K562 (cell line): ENCODE data around the gene GLRA2. TPM values are rescaled to one million over a fixed set of nuclear protein-coding genes. Genes with fewer than 3 reads are reported as not detected.

ENCODE experiments used
- ATAC-seq: fragments of 200-7000 bp; cut with Tn5 transposase; 3 replicates; pipeline ENCODE4 v1.9.1; 2020; ENCODE audit warnings: moderate library complexity
- BruUV-seq: library from RNA; stranded (reverse); fragments of 400-500 nt; replicated peaks from 2 replicates; lab custom pipeline; 2021; lab: Mats Ljungman, UMichigan
- CTCF ChIA-PET: fragments of 300-600 bp; formaldehyde crosslinking; extraction: SDS; loops from one replicate; lab custom pipeline; 2021; ENCODE audit warnings: low intra/inter-chr PET ratio; lab: Yijun Ruan, JAX
- POLR2A ChIA-PET: fragments of 300-600, 350-650 bp; sonication (Branson Sonifier 250); formaldehyde crosslinking; extraction: SDS; loops from one replicate; lab custom pipeline; 2021; ENCODE audit warnings: antibody characterized with exemption, inconsistent platforms; lab: Yijun Ruan, JAX
- DNase-seq, 4 experiments: peaks; one replicate each; pipeline versions ENCODE4 v3.0.0 to v3.0.0-alpha.2; 2011 to 2018; ENCODE audit warnings: low spot score in 3 of 4, mixed read lengths in 3 of 4; ENCODE audit errors: extremely low read depth in 1 of 4
- FAIRE-seq: peaks from 2 replicates; lab custom pipeline; 2011; peaks lifted over from hg19 to GRCh38; lab: Jason Lieb, UNC
- H2AFZ ChIP-seq: 2 replicates; pipeline ENCODE4 v1.6.0; 2011; ENCODE audit warnings: low read depth, low read length, control low read depth, inconsistent platforms
- H3K27ac ChIP-seq: fragments of 200-600 bp; 3 replicates; pipeline ENCODE4 v1.8.0; 2011; ENCODE audit warnings: low read depth, mild to moderate bottlenecking, control low read depth, inconsistent platforms, low read length, moderate library complexity, mixed read lengths; ENCODE audit errors: extremely low read depth
- H3K27me3 ChIP-seq, 2 experiments: fragments of 300-600 bp in 1 of 2; 2 replicates in 1 of 2; 3 replicates in 1 of 2; pipeline versions ENCODE4 v1.6.0 to v1.8.0; 2011; ENCODE audit warnings: inconsistent platforms in 2 of 2, low read length in 2 of 2, mild to moderate bottlenecking in 1 of 2, mixed read lengths in 1 of 2, moderate library complexity in 1 of 2; ENCODE audit not compliant: control insufficient read depth in 2 of 2, insufficient read depth in 2 of 2
- H3K36me3 ChIP-seq: fragments of 300-600 bp; 3 replicates; pipeline ENCODE4 v1.8.0; 2011; ENCODE audit warnings: mild to moderate bottlenecking, low read length, inconsistent platforms; ENCODE audit not compliant: control insufficient read depth, insufficient read depth
- H3K4me1 ChIP-seq, 2 experiments: fragments of 200-600 bp in 1 of 2; replicated peaks in 1 of 2; 2 replicates in 1 of 2; 3 replicates in 1 of 2; pipeline versions ENCODE4 v1.5.1 to v1.8.0; 2011; ENCODE audit warnings: inconsistent platforms in 2 of 2, low read length in 2 of 2, mild to moderate bottlenecking in 1 of 2, mixed read lengths in 1 of 2, moderate library complexity in 1 of 2; ENCODE audit not compliant: control insufficient read depth in 2 of 2, insufficient read depth in 2 of 2
- H3K4me2 ChIP-seq: 2 replicates; pipeline ENCODE4 v1.6.1; 2011; ENCODE audit warnings: low read length, control low read depth, inconsistent platforms, mixed read lengths; ENCODE audit not compliant: insufficient read depth
- H3K4me3 ChIP-seq: fragments of 200-600 bp; sonication (generic), shearing (Covaris generic); 2 replicates; pipeline ENCODE4 v1.5.1; 2016; ENCODE audit warnings: control low read depth, inconsistent platforms
- H3K79me2 ChIP-seq: fragments of 200-600 bp; 3 replicates; pipeline ENCODE4 v1.8.0; 2011; ENCODE audit warnings: low read length, inconsistent platforms; ENCODE audit not compliant: control insufficient read depth, insufficient read depth
- H3K9ac ChIP-seq, 2 experiments: 2 replicates each; pipeline versions ENCODE4 v1.6.0 to v1.6.1; 2011; ENCODE audit warnings: low read depth in 2 of 2, low read length in 2 of 2, control low read depth in 1 of 2, inconsistent platforms in 1 of 2, mild to moderate bottlenecking in 1 of 2, mixed read lengths in 1 of 2; ENCODE audit not compliant: insufficient read depth in 1 of 2
- H3K9me1 ChIP-seq: one replicate; pipeline ENCODE4 v1.6.0; 2011; ENCODE audit warnings: inconsistent platforms, mild to moderate bottlenecking, low read length, moderate library complexity; ENCODE audit not compliant: control insufficient read depth, insufficient read depth
- H3K9me3 ChIP-seq: replicated peaks from 2 replicates; pipeline ENCODE4 v1.5.1; 2011; ENCODE audit warnings: low read depth, low read length, inconsistent platforms; ENCODE audit not compliant: control insufficient read depth, insufficient read depth
- H4K20me1 ChIP-seq: replicated peaks from 2 replicates; pipeline ENCODE4 v1.6.1; 2011; ENCODE audit warnings: low read length, inconsistent platforms, mixed read lengths; ENCODE audit not compliant: control insufficient read depth, insufficient read depth
- BMI1 ChIP-seq: fragments of 150-350 bp; IDR thresholded peaks from 2 replicates; pipeline ENCODE4 v1.6.1; 2014; ENCODE audit warnings: low read length
- BRF1 ChIP-seq: IDR thresholded peaks from 3 replicates; pipeline ENCODE4 v1.6.1; 2011; ENCODE audit warnings: borderline replicate concordance, mild to moderate bottlenecking; ENCODE audit not compliant: insufficient read length; ENCODE audit errors: extremely low read depth
- CBX5 ChIP-seq: IDR thresholded peaks from 2 replicates; pipeline ENCODE4 v1.6.1; 2014; ENCODE audit warnings: low read depth, borderline replicate concordance
- DNMT1 ChIP-seq: fragments of 450-650 bp; IDR thresholded peaks from 2 replicates; pipeline ENCODE4 v1.6.1; 2016; ENCODE audit warnings: antibody characterized with exemption, mild to moderate bottlenecking
- GABPB2 ChIP-seq: fragments of 250-450 bp; sonication (Bioruptor Pico); conservative IDR thresholded peaks from 2 replicates; pipeline ENCODE4 v1.5.1; 2021; ENCODE audit warnings: mild to moderate bottlenecking
- ILK ChIP-seq: fragments of 450-650 bp; IDR thresholded peaks from 2 replicates; pipeline ENCODE4 v1.6.1; 2016; ENCODE audit warnings: missing genetic modification characterization, low read depth, mild to moderate bottlenecking, missing compliant biosample characterization, moderate library complexity, borderline replicate concordance
- KLF1 ChIP-seq: fragments of 450-650 bp; IDR thresholded peaks from 2 replicates; pipeline ENCODE4 v1.6.1; 2016; ENCODE audit warnings: missing genetic modification characterization, missing compliant biosample characterization
- PHF21A ChIP-seq: fragments of 450-650 bp; IDR thresholded peaks from 2 replicates; pipeline ENCODE4 v1.6.1; 2017; ENCODE audit warnings: low read depth, borderline replicate concordance
- SMARCA5 ChIP-seq: fragments of 450-650 bp; IDR thresholded peaks from 2 replicates; pipeline ENCODE4 v1.6.1; 2016
- SRSF7 ChIP-seq: fragments of 200-400 bp; formaldehyde crosslinking; optimal IDR thresholded peaks from 2 replicates; pipeline ENCODE3; 2017; ENCODE audit warnings: mild to moderate bottlenecking, low read depth, low read length
- ZNF12 ChIP-seq: sonication (generic); formaldehyde crosslinking; IDR thresholded peaks from 2 replicates; pipeline ENCODE4 v1.4.0; 2020; ENCODE audit warnings: mild to moderate bottlenecking, missing genetic modification reagents
- ZNF134 ChIP-seq: fragments of 250-450 bp; sonication (Bioruptor Pico); conservative IDR thresholded peaks from 2 replicates; pipeline ENCODE4 v1.4.0; 2020
- ZNF239 ChIP-seq: fragments of 250-450 bp; sonication (Bioruptor Pico); IDR thresholded peaks from 2 replicates; pipeline ENCODE4 v1.4.0; 2020; ENCODE audit warnings: mild to moderate bottlenecking
- ZNF324 ChIP-seq: fragments of 250-450 bp; sonication (Bioruptor Pico); IDR thresholded peaks from 2 replicates; pipeline ENCODE4 v1.4.0; 2020; ENCODE audit warnings: mild to moderate bottlenecking
- ZNF695 ChIP-seq: fragments of 450-650 bp; formaldehyde crosslinking; IDR thresholded peaks from 2 replicates; pipeline ENCODE4 v1.4.0; 2020; ENCODE audit warnings: mild to moderate bottlenecking, moderate library complexity
- ZZZ3 ChIP-seq: fragments of 450-650 bp; IDR thresholded peaks from 2 replicates; pipeline ENCODE4 v1.6.1; 2016; ENCODE audit warnings: antibody characterized with exemption, mild to moderate bottlenecking, moderate library complexity
- WGBS: fragments of 100-300 bp; shearing (Covaris generic); methylation state at CpG from one replicate; pipeline ENCODE4 v1.1.6; 2016; ENCODE audit warnings: low coverage, mixed read lengths; ENCODE audit not compliant: insufficient coverage; ENCODE audit errors: missing lambda C conversion rate; 5-methylcytosine and 5-hydroxymethylcytosine counted together
- in situ Hi-C: fragments of 300-500 bp; cut with MboI; formaldehyde crosslinking; loops from 4 replicates; pipeline ENCODE4 v1.15.0; 2018; ENCODE audit warnings: inconsistent platforms, mixed read lengths
- intact Hi-C: fragments of 100-400 bp; cut with micrococcal nuclease; formaldehyde crosslinking; loops from 2 replicates; pipeline ENCODE4 v1.14.2; 2022
- polyA plus RNA-seq, 8 experiments: library from polyadenylated mRNA; depleted of rRNA in 4 of 8; stranded (reverse) in 5 of 8; unstranded in 3 of 8; fragments of >200 nt; fragmentation: Nextera tagmentation in 2 of 8; fragmentation: Illumina TruSeq in 1 of 8; extraction: Ambion mirVana in 2 of 8; extraction: Trizol in 1 of 8; gene quantifications; 2 replicates each; pipeline versions ENCODE4 v1.2.1 to v1.2.3, GENCODE V29; 2011 to 2014; ENCODE audit warnings: inconsistent platforms in 1 of 8, missing spikeins in 1 of 8
- total RNA-seq, 7 experiments: library from RNA; depleted of rRNA in 6 of 7; stranded (reverse); fragments of >200 nt in 6 of 7; fragmentation: Illumina TruSeq in 2 of 7; extraction: Trizol in 2 of 7; gene quantifications; 2 replicates each; pipeline versions ENCODE4 v1.2.1 to v1.2.3, GENCODE V29; 2011 to 2021; ENCODE audit warnings: low replicate concordance in 1 of 7
- TF ChIP-seq, protein P1 (sequence below): fragments of 450-650 bp; formaldehyde crosslinking; IDR thresholded peaks from 2 replicates; pipeline ENCODE4 v1.4.0; 2020; ENCODE audit warnings: mild to moderate bottlenecking, moderate library complexity
- TF ChIP-seq, protein P2 (sequence below): fragments of 450-650 bp; conservative IDR thresholded peaks from 2 replicates; pipeline ENCODE4 v1.6.1; 2016; ENCODE audit warnings: missing genetic modification characterization, low read depth, mild to moderate bottlenecking, missing compliant biosample characterization, moderate library complexity
- TF ChIP-seq, protein P3 (sequence below): fragments of 250-450 bp; sonication (Bioruptor Pico); IDR thresholded peaks from 2 replicates; pipeline ENCODE4 v1.8.0; 2022; ENCODE audit warnings: inconsistent platforms

Gene GLRA2
- total and polyA plus RNA-seq, 9 of the 15 experiments (the other 6 are each of a cell fraction or from before 2014, with no cell fraction given): not detected

DNA sequence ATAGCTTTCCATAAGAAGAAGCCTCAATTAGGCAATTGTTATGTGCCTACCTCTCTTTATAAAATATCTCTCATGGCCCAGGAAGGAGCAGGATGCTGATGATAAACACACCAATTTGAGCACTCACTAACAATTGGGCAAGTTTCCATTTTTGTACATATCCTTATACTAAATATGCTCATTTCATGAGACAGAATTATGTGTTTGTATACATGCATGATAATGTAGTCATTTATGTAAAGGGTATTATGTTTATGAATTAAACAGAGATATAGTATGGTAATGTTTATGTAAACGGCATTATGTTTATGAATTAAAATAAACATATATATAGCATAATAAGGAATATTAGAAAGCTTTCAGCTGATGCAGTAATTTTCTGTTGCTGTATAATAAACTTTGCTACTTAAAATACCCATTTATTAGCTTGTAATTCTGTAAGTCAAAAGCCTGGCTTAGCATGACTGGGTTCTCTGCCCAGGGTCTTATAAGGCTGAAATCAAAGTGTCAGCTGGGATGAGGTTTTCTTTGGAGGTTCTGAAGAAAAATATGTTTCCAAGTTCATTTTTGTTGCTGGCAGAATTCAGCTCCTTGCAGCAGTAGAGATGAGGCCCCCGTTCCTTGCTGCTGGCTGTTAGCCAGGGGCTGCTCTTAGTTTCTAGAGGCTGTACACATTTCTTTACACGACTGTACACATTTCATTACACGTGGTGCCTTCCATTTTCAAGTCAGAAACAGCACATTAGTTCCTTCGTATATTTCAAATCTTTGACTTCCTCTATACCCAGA, 89.0 kb downstream of the GLRA2 start (continued):
- TF ChIP-seq, protein P1, sequence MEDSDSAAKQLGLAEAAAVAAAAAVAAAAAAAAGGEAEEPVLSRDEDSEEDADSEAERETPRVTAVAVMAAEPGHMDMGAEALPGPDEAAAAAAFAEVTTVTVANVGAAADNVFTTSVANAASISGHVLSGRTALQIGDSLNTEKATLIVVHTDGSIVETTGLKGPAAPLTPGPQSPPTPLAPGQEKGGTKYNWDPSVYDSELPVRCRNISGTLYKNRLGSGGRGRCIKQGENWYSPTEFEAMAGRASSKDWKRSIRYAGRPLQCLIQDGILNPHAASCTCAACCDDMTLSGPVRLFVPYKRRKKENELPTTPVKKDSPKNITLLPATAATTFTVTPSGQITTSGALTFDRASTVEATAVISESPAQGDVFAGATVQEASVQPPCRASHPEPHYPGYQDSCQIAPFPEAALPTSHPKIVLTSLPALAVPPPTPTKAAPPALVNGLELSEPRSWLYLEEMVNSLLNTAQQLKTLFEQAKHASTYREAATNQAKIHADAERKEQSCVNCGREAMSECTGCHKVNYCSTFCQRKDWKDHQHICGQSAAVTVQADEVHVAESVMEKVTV (CRISPR knock-in tag): no peak
- TF ChIP-seq ZNF239 (CRISPR knock-in tag) (no peak), ZZZ3 (no peak), ILK (no peak), PHF21A (no peak)
- TF ChIP-seq, protein P2, sequence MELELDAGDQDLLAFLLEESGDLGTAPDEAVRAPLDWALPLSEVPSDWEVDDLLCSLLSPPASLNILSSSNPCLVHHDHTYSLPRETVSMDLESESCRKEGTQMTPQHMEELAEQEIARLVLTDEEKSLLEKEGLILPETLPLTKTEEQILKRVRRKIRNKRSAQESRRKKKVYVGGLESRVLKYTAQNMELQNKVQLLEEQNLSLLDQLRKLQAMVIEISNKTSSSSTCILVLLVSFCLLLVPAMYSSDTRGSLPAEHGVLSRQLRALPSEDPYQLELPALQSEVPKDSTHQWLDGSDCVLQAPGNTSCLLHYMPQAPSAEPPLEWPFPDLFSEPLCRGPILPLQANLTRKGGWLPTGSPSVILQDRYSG (tag): no peak

DNA sequence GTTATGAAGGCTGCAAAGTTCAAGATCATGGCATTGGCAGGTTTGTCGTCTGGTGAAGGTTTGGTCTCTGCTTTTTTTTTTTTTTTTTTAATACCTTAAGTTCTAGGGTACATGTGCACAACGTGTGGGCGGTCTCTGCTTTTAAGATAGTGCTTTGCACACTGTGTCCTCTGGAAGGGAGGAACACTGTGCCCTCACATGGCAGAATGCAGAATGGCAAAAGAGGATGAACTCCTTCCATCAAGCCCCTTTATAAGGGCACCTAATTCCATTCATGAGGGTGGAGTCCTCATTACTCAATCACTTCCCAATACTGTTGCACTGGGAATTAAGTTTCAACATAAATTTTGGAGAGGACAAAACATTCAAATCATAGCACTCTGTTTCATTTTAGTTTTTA, 101.4 kb downstream of the GLRA2 start:
- no peak for TF ChIP-seq ZNF695 (CRISPR knock-in tag)
- no peak for TF ChIP-seq ZNF324 (CRISPR knock-in tag)
- TF ChIP-seq BRF1: no peak
- no peak for TF ChIP-seq ZNF134 (CRISPR knock-in tag)
- TF ChIP-seq, protein P3, sequence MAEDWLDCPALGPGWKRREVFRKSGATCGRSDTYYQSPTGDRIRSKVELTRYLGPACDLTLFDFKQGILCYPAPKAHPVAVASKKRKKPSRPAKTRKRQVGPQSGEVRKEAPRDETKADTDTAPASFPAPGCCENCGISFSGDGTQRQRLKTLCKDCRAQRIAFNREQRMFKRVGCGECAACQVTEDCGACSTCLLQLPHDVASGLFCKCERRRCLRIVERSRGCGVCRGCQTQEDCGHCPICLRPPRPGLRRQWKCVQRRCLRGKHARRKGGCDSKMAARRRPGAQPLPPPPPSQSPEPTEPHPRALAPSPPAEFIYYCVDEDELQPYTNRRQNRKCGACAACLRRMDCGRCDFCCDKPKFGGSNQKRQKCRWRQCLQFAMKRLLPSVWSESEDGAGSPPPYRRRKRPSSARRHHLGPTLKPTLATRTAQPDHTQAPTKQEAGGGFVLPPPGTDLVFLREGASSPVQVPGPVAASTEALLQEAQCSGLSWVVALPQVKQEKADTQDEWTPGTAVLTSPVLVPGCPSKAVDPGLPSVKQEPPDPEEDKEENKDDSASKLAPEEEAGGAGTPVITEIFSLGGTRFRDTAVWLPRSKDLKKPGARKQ (CRISPR knock-in tag): no peak
- TF ChIP-seq SMARCA5: no peak
- TF ChIP-seq SRSF7: no peak
- no peak for TF ChIP-seq KLF1 (tag)
- no peak for TF ChIP-seq GABPB2
- TF ChIP-seq DNMT1: no peak
- TF ChIP-seq BMI1: no peak
- TF ChIP-seq ZNF12: no peak
- no peak for TF ChIP-seq CBX5
- H2AFZ ChIP-seq: no peak overlapping the region
- FAIRE-seq (no peak), ATAC-seq (no peak), DNase-seq (no peak)
- no TSS peak for BruUV-seq
- H3K36me3 ChIP-seq: no peaks in the 10 kb centered on the region
- H3K27ac ChIP-seq: no peak overlapping the region
- CTCF ChIA-PET: no interaction called here
- no peak overlapping the region for H3K4me2 ChIP-seq
- H3K9me3 ChIP-seq: no peaks in the 10 kb centered on the region
- intact Hi-C loops: no loop called here
- H3K4me3 ChIP-seq: no peak overlapping the region
- H4K20me1 ChIP-seq: no peaks in the 10 kb centered on the region
- H3K9me1 ChIP-seq: no peaks in the 10 kb centered on the region
- H3K27me3 ChIP-seq: no peaks in the 10 kb centered on the region
- WGBS: 0% methylated on average over 1 of the region's 3 CpGs
- POLR2A ChIA-PET: no interaction called here
- no peak overlapping the region for H3K9ac ChIP-seq
- H3K4me1 ChIP-seq: no peaks in the 10 kb centered on the region
- H3K79me2 ChIP-seq: no peaks in the 10 kb centered on the region
- in situ Hi-C loops: no loop called here
